Activated CD8-positive, alpha-beta T cell treated with anti-CD3 and anti-CD28 coated beads for 36 hours (primary cell): ENCODE measurements around the gene C10orf105. TPM values are rescaled to one million over a fixed set of nuclear protein-coding genes. Genes with fewer than 3 reads are reported as not detected.

ENCODE experiments used
- ATAC-seq: fragments of 200-7000 bp; cut with Tn5 transposase; one replicate; pipeline ENCODE4 v1.10.0; 2021; ENCODE audit warnings: mild to moderate bottlenecking, moderate library complexity
- CTCF ChIA-PET: fragments of 350-600 bp; sonication (Branson Sonifier 250); formaldehyde crosslinking; loops from one replicate; lab custom pipeline; 2021; ENCODE audit warnings: antibody characterized with exemption; lab: Charles Lee
- POLR2A ChIA-PET: fragments of 350-600 bp; sonication (Branson Sonifier 250); formaldehyde crosslinking; loops from one replicate; lab custom pipeline; 2021; ENCODE audit warnings: antibody characterized with exemption; lab: Charles Lee
- DNase-seq: peaks from one replicate; pipeline ENCODE4 v3.0.0-alpha.2; 2020
- H3K27ac Mint-ChIP-seq: one replicate; pipeline ENCODE4 v1.8.0; 2021; ENCODE audit warnings: mild to moderate bottlenecking, mixed read lengths
- H3K27me3 Mint-ChIP-seq: one replicate; pipeline ENCODE4 v1.8.0; 2021; ENCODE audit warnings: mixed read lengths
- H3K36me3 Mint-ChIP-seq: one replicate; pipeline ENCODE4 v1.8.0; 2021; ENCODE audit warnings: low read depth, mixed read lengths
- H3K4me1 Mint-ChIP-seq: one replicate; pipeline ENCODE4 v1.8.0; 2021; ENCODE audit warnings: low read depth, mixed read lengths
- H3K4me3 Mint-ChIP-seq: one replicate; pipeline ENCODE4 v1.8.0; 2021; ENCODE audit warnings: mild to moderate bottlenecking, moderate library complexity, mixed read lengths
- H3K9me3 Mint-ChIP-seq: one replicate; pipeline ENCODE4 v1.8.0; 2021; ENCODE audit warnings: mixed read lengths
- CTCF ChIP-seq: fragments of 200-600 bp; IDR thresholded peaks from one replicate; pipeline ENCODE4 v1.8.0; 2022; ENCODE audit warnings: antibody characterized with exemption, mild to moderate bottlenecking
- intact Hi-C: fragments of 100-400 bp; cut with micrococcal nuclease; formaldehyde crosslinking; loops from one replicate; pipeline ENCODE4 v1.10.0; 2022
- total RNA-seq, 2 experiments: library from RNA; stranded (reverse); gene quantifications; one replicate each; pipeline ENCODE4 v1.2.3, GENCODE V29; 2021

Gene C10orf105
- total RNA-seq, 2 experiments from 2014 or later, result 0.16 to 0.27 TPM

GRCh38 chr10:71720288-71720687, 710 bp upstream of the C10orf105 start:
- Mint-ChIP-seq H3K27ac (no peak overlapping the region), H3K9me3 (no peaks in the 10 kb centered on the region), H3K27me3 (no peaks in the 10 kb centered on the region), H3K4me3 (no peak overlapping the region), H3K36me3 (no peaks in the 10 kb centered on the region), H3K4me1 (peaks cover 47% of the 10 kb centered on the region)
- ChIA-PET CTCF (interaction anchor here (3.5 kb wide), 1 partner anchor 12 kb away, joined by 24 read pairs; no protein-coding TSS in a partner anchor), POLR2A (interaction anchor here (4.2 kb wide), 1 partner anchor 53 kb away, joined by 17 read pairs; the partner anchor contains the start of gene VSIR)
- no peak for DNase-seq
- ATAC-seq, result no peak
- intact Hi-C loops, result no loop called here
- no peak for TF ChIP-seq CTCF

GRCh38 chr10:71719042-71719441, 536 bp downstream of the C10orf105 start:
- POLR2A ChIA-PET, result interaction anchor here (0.6 to 4.2 kb wide), 3 partner anchors 47 to 268 kb away, joined by 3 to 17 read pairs (median 3); partner anchors contain the start of gene VSIR
- no peaks in the 10 kb centered on the region for H3K9me3 Mint-ChIP-seq
- no peaks in the 10 kb centered on the region for H3K27me3 Mint-ChIP-seq
- peaks cover 47% of the 10 kb centered on the region for H3K4me1 Mint-ChIP-seq
- intact Hi-C loops, result no loop called here
- H3K27ac Mint-ChIP-seq, result no peak overlapping the region
- no peak for TF ChIP-seq CTCF
- no peak overlapping the region for H3K4me3 Mint-ChIP-seq
- CTCF ChIA-PET, result interaction anchor here (2.9 to 3.5 kb wide), 2 partner anchors 11 to 21 kb away, joined by 17 to 24 read pairs; no protein-coding TSS in a partner anchor
- ATAC-seq, result no peak
- DNase-seq, result no peak
- H3K36me3 Mint-ChIP-seq, result no peaks in the 10 kb centered on the region

- ATAC-seq (no peak), DNase-seq (no peak)
- POLR2A ChIA-PET, result interaction anchor here (4.2 to 7.5 kb wide), 2 partner anchors 7 to 55 kb away, joined by 17 to 65 read pairs; partner anchors contain the start of gene VSIR
- Mint-ChIP-seq H3K27me3 (no peaks in the 10 kb centered on the region), H3K4me3 (no peak overlapping the region), H3K4me1 (peaks cover 47% of the 10 kb centered on the region), H3K36me3 (no peaks in the 10 kb centered on the region), H3K27ac (no peak overlapping the region), H3K9me3 (no peaks in the 10 kb centered on the region)
- CTCF ChIA-PET, result interaction anchor here (1.0 to 7.4 kb wide), 6 partner anchors 7 to 55 kb away, joined by 3 to 57 read pairs (median 21); partner anchors contain the start of gene VSIR
- intact Hi-C loops, result no loop called here
- no peak for TF ChIP-seq CTCF
Measured at GRCh38 chr10:71718165-71718698, 1.3 kb downstream of the C10orf105 start.

GRCh38 chr10:71717551-71717951, 2.0 kb downstream of the C10orf105 start:
- CTCF ChIA-PET, result interaction anchor here (1.0 to 7.4 kb wide), 5 partner anchors 8 to 56 kb away, joined by 3 to 57 read pairs (median 18); partner anchors contain the start of gene VSIR
- DNase-seq (no peak), ATAC-seq (no peak)
- intact Hi-C loops, result no loop called here
- no peaks in the 10 kb centered on the region for H3K27me3 Mint-ChIP-seq
- peaks cover 51% of the 10 kb centered on the region for H3K4me1 Mint-ChIP-seq
- H3K4me3 Mint-ChIP-seq, result no peak overlapping the region
- no peaks in the 10 kb centered on the region for H3K9me3 Mint-ChIP-seq
- H3K36me3 Mint-ChIP-seq, result no peaks in the 10 kb centered on the region
- no peak for TF ChIP-seq CTCF
- H3K27ac Mint-ChIP-seq, result no peak overlapping the region
- POLR2A ChIA-PET, result interaction anchor here (0.9 to 7.5 kb wide), 3 partner anchors 8 to 56 kb away, joined by 4 to 65 read pairs (median 17); partner anchors contain the start of gene VSIR

- no peak for ATAC-seq
- H3K27me3 Mint-ChIP-seq, result no peaks in the 10 kb centered on the region
Measured at GRCh38 chr10:71717056-71717455, 2.5 kb downstream of the C10orf105 start.

More at GRCh38 chr10:71717056-71717455, 2.5 kb downstream of the C10orf105 start:
- H3K36me3 Mint-ChIP-seq, result no peaks in the 10 kb centered on the region
- H3K9me3 Mint-ChIP-seq, result no peaks in the 10 kb centered on the region
- ChIA-PET CTCF (interaction anchor here (2.5 to 7.4 kb wide), 4 partner anchors 8 to 56 kb away, joined by 17 to 57 read pairs (median 22); partner anchors contain the start of gene VSIR), POLR2A (interaction anchor here (0.9 to 7.5 kb wide), 3 partner anchors 8 to 57 kb away, joined by 4 to 65 read pairs (median 17); partner anchors contain the start of gene VSIR)
- DNase-seq, result no peak
- intact Hi-C loops, result no loop called here
- no peak for TF ChIP-seq CTCF
- no peak overlapping the region for H3K4me3 Mint-ChIP-seq
- peaks cover 52% of the 10 kb centered on the region for H3K4me1 Mint-ChIP-seq
- no peak overlapping the region for H3K27ac Mint-ChIP-seq
